SK-N-SH (cell line): ENCODE data around the gene PSAP. TPM values are rescaled to one million over a fixed set of nuclear protein-coding genes. Genes with fewer than 3 reads are reported as not detected.
A peak's percentile ranks its signal among the peaks of the same experiment; 100 is the strongest.
"Not testable (repeated sequence)": the region's sequence is repeated elsewhere in the genome, so short reads cannot be mapped to it uniquely, and the experiment has no call there.

Experiments
- CTCF ChIA-PET: fragments of 300-600, 350-600 bp; formaldehyde crosslinking; extraction: SDS; loops from one replicate; lab custom pipeline; 2021; lab: Yijun Ruan, JAX
- POLR2A ChIA-PET: fragments of 350-600 bp; sonication (Branson Sonifier 250); formaldehyde crosslinking; extraction: SDS; loops from one replicate; lab custom pipeline; 2020; ENCODE audit warnings: antibody characterized with exemption, inconsistent platforms; lab: Yijun Ruan, JAX
- DNase-seq: peaks from one replicate; pipeline ENCODE4 v3.0.0; 2012
- H2AFZ ChIP-seq: fragments of 200-600 bp; sonication (generic); 2 replicates; pipeline ENCODE4 v1.8.1; 2016; ENCODE audit warnings: antibody characterized with exemption, mild to moderate bottlenecking, low read depth
- H3F3A ChIP-seq: fragments of 200-600 bp; sonication (generic); replicated peaks from 2 replicates; pipeline ENCODE3; 2016; ENCODE audit warnings: antibody characterized with exemption, mild to moderate bottlenecking; ENCODE audit not compliant: insufficient read depth
- H3K27ac ChIP-seq, 2 experiments: fragments of 200-500 bp in 1 of 2; fragments of 200-600 bp in 1 of 2; sonication (Bioruptor generic) in 1 of 2; sonication (generic), shearing (Covaris generic) in 1 of 2; 2 replicates each; pipeline versions ENCODE4 v1.5.1 to v1.6.1; 2014 to 2016; ENCODE audit warnings: low read depth in 2 of 2, inconsistent platforms in 1 of 2, low read length in 1 of 2, mild to moderate bottlenecking in 1 of 2, mixed read lengths in 1 of 2
- H3K27me3 ChIP-seq: fragments of 200-600 bp; sonication (generic), shearing (Covaris generic); 2 replicates; pipeline ENCODE4 v1.6.1; 2016; ENCODE audit warnings: mixed run types; ENCODE audit not compliant: insufficient read depth
- H3K36me3 ChIP-seq, 2 experiments: fragments of 200-500 bp in 1 of 2; fragments of 200-600 bp in 1 of 2; sonication (Bioruptor generic) in 1 of 2; sonication (generic) in 1 of 2; replicated peaks in 1 of 2; 2 replicates each; pipeline versions ENCODE3 to v1.5.1; 2014 to 2016; ENCODE audit warnings: low read length in 1 of 2, mild to moderate bottlenecking in 1 of 2; ENCODE audit not compliant: insufficient read depth in 2 of 2, control insufficient read depth in 1 of 2
- H3K4me1 ChIP-seq, 2 experiments: fragments of 200-500 bp in 1 of 2; fragments of 200-600 bp in 1 of 2; sonication (Bioruptor generic) in 1 of 2; sonication (generic), shearing (Covaris generic) in 1 of 2; 2 replicates each; pipeline versions ENCODE4 v1.5.1 to v1.6.1; 2014 to 2016; ENCODE audit warnings: low read depth in 1 of 2, low read length in 1 of 2, mixed run types in 1 of 2; ENCODE audit not compliant: insufficient read depth in 2 of 2, control insufficient read depth in 1 of 2
- H3K4me2 ChIP-seq: fragments of 200-600 bp; sonication (generic), shearing (Covaris generic); 2 replicates; pipeline ENCODE4 v1.6.1; 2017; ENCODE audit warnings: mixed run types
- H3K4me3 ChIP-seq, 2 experiments: fragments of 200-500 bp in 1 of 2; fragments of 200-600 bp in 1 of 2; sonication (Bioruptor generic) in 1 of 2; sonication (generic), shearing (Covaris generic) in 1 of 2; 2 replicates each; pipeline versions ENCODE4 v1.5.1 to v1.8.1; 2014 to 2016; ENCODE audit warnings: low read depth in 2 of 2, inconsistent platforms in 1 of 2, low read length in 1 of 2, mild to moderate bottlenecking in 1 of 2, mixed read lengths in 1 of 2, moderate library complexity in 1 of 2
- H3K79me2 ChIP-seq: fragments of 200-600 bp; sonication (generic); 2 replicates; pipeline ENCODE4 v1.8.1; 2017; ENCODE audit warnings: mild to moderate bottlenecking; ENCODE audit not compliant: insufficient read depth
- H3K9ac ChIP-seq: fragments of 200-600 bp; sonication (generic); 2 replicates; pipeline ENCODE4 v1.6.1; 2017; ENCODE audit warnings: mixed run types
- H3K9me2 ChIP-seq: fragments of 200-600 bp; sonication (generic); 2 replicates; pipeline ENCODE4 v1.6.1; 2017; ENCODE audit warnings: mixed run types
- H3K9me3 ChIP-seq: fragments of 200-600 bp; sonication (generic); 2 replicates; pipeline ENCODE4 v1.6.1; 2017; ENCODE audit warnings: mixed run types, mild to moderate bottlenecking, moderate library complexity
- H4K20me1 ChIP-seq: fragments of 200-600 bp; sonication (generic); 2 replicates; pipeline ENCODE4 v1.6.1; 2017; ENCODE audit warnings: mild to moderate bottlenecking, mixed run types; ENCODE audit not compliant: insufficient read depth
- JUND ChIP-seq: IDR thresholded peaks from 2 replicates; pipeline ENCODE4 v1.4.0; 2012
- RAD21 ChIP-seq: IDR thresholded peaks from 2 replicates; pipeline ENCODE4 v1.6.1; 2012; ENCODE audit warnings: mild to moderate bottlenecking, low read length
- RXRA ChIP-seq: IDR thresholded peaks from 2 replicates; pipeline ENCODE4 v1.4.0; 2012; ENCODE audit warnings: low read depth, mild to moderate bottlenecking, borderline replicate concordance
- TAF1 ChIP-seq: IDR thresholded peaks from 2 replicates; pipeline ENCODE4 v1.6.1; 2012; ENCODE audit warnings: low read depth, mild to moderate bottlenecking, low read length, moderate library complexity, borderline replicate concordance
- YY1 ChIP-seq: IDR thresholded peaks from 2 replicates; pipeline ENCODE4 v1.4.0; 2012; ENCODE audit warnings: low read depth, mild to moderate bottlenecking
- WGBS: methylation state at CpG from one replicate; pipeline ENCODE4 v1.1.6; 2017; ENCODE audit warnings: low lambda C conversion rate; 5-methylcytosine and 5-hydroxymethylcytosine counted together
- polyA plus RNA-seq, 3 experiments: library from polyadenylated mRNA; depleted of rRNA; stranded (reverse); fragments of >200 nt; gene quantifications; 2 replicates each; pipeline ENCODE4 v1.2.3, GENCODE V29; 2012
- TF ChIP-seq, protein P1 (sequence below): IDR thresholded peaks from 2 replicates; pipeline ENCODE4 v1.4.0; 2012; ENCODE audit warnings: low read depth, borderline replicate concordance
- TF ChIP-seq, protein P2 (sequence below): IDR thresholded peaks from 2 replicates; pipeline ENCODE4 v1.4.0; 2012; ENCODE audit warnings: low read depth

Gene PSAP
- polyA plus RNA-seq, 1 of the 3 experiments (the other 2 are of a cell fraction), result 1,647 TPM

DNA sequence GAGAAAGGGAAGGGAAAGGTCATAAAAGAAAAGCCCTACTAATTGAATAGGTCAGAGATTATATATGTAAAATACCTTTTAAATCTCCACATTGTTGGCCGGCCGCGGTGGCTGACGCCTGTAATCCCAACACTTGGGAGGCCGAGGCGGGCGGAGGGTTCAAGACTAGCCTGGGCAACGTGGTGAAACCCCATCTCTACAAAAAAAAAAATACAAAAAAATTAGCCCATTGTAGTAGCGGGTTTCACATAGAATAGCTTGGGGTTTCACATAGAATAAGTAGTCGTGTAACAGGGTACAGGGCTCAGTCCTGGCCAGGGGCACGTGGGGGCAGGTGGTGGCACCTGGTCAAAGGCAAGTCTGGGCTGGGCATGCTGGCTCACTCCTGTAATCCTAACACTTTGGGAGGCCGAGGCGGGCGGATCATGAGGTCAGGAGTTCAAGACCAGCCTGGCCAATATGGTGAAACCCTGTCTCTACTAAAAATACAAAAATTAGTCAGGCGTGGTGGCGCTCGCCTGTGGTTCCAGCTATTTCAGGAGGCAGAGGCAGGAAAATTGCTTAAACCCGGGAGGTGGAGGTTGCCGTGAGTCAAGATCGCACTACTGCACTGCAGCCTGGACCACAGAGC lies 529 bp upstream of the PSAP start:
- H3K4me1 ChIP-seq, result peaks cover 15 to 24% of the 10 kb centered on the region in 2 experiments; a peak in 3 of 4 replicates
- H3K27me3 ChIP-seq, H3K36me3 ChIP-seq, H3K9me3 ChIP-seq, H3F3A ChIP-seq, DNase-seq, H3K9ac ChIP-seq, H3K9me2 ChIP-seq: not testable (repeated sequence)
- 0 out of 2 replicates have a peak overlapping the region, but pooled peaks have one; percentile 40 for H3K4me2 ChIP-seq
- H4K20me1 ChIP-seq, result peaks cover 38% of the 10 kb centered on the region
- H3K79me2 ChIP-seq, result peaks cover 44% of the 10 kb centered on the region
- CTCF ChIA-PET, result interaction anchor here (0.6 to 2.3 kb wide), 8 partner anchors 9 to 133 kb away, joined by 3 to 11 read pairs (median 3); no protein-coding TSS in a partner anchor
- H3K27ac ChIP-seq, result peak overlapping the region; percentile 18 to 85; a peak in 2 of 4 replicates
- POLR2A ChIA-PET, result interaction anchor here (0.6 to 2.4 kb wide), 8 partner anchors 9 to 340 kb away, joined by 3 to 17 read pairs (median 4); no protein-coding TSS in a partner anchor
- 56% methylated on average over 20 of the region's 20 CpGs for WGBS
- H2AFZ ChIP-seq, result peak overlapping the region; percentile 77; the same call in 1 of the 2 replicates
- peak overlapping the region in 1 of 2 experiments; percentile 87; a peak in 2 of 4 replicates for H3K4me3 ChIP-seq

DNA sequence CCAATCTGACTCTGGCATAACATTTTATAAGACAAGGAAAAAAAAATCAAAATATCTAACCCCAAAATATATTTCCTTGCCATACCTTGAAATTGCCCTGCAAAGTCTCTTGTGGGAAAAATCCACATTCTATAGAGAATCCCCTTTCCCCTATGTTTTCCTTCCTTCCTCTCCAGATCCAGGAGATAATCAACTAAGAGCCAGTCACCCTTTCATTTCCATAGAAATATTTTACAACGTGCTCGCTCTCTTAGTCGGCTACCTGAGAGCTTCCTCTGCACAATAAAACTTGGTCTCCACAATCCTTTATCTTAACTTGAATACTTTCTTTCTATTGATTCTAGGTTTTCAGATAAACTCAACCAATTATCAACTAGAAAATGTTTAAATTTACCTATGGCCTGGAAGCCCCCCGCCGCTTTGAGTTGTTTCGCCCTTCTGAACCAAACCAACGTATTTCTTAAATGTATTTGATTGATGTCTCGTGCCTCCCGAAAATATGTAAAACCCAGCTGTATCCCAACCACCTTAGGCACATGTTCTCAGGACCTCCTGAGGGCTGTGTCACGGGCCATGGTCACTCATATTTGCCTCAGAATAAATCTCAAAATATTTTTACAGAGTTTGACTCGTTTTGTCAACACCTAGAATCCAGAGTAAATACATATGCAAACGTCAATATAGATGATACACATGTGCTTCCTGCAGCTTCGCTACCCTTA lies 869 bp downstream of the PSAP start:
- no peak for DNase-seq
- Histone ChIP-seq H3K27me3 (no peaks in the 10 kb centered on the region), H3K4me3 (peak overlapping the region; percentile 87 to 96), H3K9me3 (no peaks in the 10 kb centered on the region), H3K36me3 (peaks cover 0 to 6% of the 10 kb centered on the region in 2 experiments), H3K4me1 (peaks cover 18 to 24% of the 10 kb centered on the region in 2 experiments; a peak in 3 of 4 replicates), H3K9me2 (no peaks in the 10 kb centered on the region), H3F3A (no peaks in the 10 kb centered on the region), H3K27ac (peak overlapping the region; percentile 85 to 97), H3K4me2 (peak overlapping the region; percentile 87), H2AFZ (no peak overlapping the region), H3K9ac (peak overlapping the region; percentile 97), H4K20me1 (peaks cover 52% of the 10 kb centered on the region), H3K79me2 (peaks cover 58% of the 10 kb centered on the region)
- WGBS, result 10% methylated on average over 13 of the region's 13 CpGs
- TF ChIP-seq YY1 (no peak), RAD21 (0 out of 2 replicates have a peak, but pooled peaks have one; percentile 3), RXRA (no peak), JUND (no peak), TAF1 (no peak)
- TF ChIP-seq, protein P1, sequence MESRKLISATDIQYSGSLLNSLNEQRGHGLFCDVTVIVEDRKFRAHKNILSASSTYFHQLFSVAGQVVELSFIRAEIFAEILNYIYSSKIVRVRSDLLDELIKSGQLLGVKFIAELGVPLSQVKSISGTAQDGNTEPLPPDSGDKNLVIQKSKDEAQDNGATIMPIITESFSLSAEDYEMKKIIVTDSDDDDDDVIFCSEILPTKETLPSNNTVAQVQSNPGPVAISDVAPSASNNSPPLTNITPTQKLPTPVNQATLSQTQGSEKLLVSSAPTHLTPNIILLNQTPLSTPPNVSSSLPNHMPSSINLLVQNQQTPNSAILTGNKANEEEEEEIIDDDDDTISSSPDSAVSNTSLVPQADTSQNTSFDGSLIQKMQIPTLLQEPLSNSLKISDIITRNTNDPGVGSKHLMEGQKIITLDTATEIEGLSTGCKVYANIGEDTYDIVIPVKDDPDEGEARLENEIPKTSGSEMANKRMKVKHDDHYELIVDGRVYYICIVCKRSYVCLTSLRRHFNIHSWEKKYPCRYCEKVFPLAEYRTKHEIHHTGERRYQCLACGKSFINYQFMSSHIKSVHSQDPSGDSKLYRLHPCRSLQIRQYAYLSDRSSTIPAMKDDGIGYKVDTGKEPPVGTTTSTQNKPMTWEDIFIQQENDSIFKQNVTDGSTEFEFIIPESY, result no peak
- TF ChIP-seq, protein P2, sequence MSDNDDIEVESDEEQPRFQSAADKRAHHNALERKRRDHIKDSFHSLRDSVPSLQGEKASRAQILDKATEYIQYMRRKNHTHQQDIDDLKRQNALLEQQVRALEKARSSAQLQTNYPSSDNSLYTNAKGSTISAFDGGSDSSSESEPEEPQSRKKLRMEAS, result no peak
- CTCF ChIA-PET, result interaction anchor here (0.6 to 2.3 kb wide), 8 partner anchors 9 to 46 kb away, joined by 3 to 11 read pairs (median 3); no protein-coding TSS in a partner anchor
- POLR2A ChIA-PET, result interaction anchor here (1.4 to 2.4 kb wide), 5 partner anchors 9 to 83 kb away, joined by 3 to 17 read pairs (median 8); no protein-coding TSS in a partner anchor
